ENCODE data around the gene SLC9A7.
A peak's percentile ranks its signal among the peaks of the same experiment; 100 is the strongest.

The SLC9A7 gene

GRCh38 chrX:46567388-46567787, 191.5 kb downstream of the SLC9A7 start (continued):
- TF ChIP-seq, protein P1, sequence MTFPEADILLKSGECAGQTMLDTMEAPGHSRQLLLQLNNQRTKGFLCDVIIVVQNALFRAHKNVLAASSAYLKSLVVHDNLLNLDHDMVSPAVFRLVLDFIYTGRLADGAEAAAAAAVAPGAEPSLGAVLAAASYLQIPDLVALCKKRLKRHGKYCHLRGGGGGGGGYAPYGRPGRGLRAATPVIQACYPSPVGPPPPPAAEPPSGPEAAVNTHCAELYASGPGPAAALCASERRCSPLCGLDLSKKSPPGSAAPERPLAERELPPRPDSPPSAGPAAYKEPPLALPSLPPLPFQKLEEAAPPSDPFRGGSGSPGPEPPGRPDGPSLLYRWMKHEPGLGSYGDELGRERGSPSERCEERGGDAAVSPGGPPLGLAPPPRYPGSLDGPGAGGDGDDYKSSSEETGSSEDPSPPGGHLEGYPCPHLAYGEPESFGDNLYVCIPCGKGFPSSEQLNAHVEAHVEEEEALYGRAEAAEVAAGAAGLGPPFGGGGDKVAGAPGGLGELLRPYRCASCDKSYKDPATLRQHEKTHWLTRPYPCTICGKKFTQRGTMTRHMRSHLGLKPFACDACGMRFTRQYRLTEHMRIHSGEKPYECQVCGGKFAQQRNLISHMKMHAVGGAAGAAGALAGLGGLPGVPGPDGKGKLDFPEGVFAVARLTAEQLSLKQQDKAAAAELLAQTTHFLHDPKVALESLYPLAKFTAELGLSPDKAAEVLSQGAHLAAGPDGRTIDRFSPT (tag by site-specific recombination; IDR thresholded peaks at IDR 0.05) = no peak
- no peak for TF ChIP-seq ZNF704 (tag by site-specific recombination; IDR thresholded peaks at IDR 0.05)
- no peak for TF ChIP-seq ZIC2 (tag by site-specific recombination; IDR thresholded peaks at IDR 0.05)
- TF ChIP-seq ZNF449 (tag by site-specific recombination; IDR thresholded peaks at IDR 0.05) = no peak
- TF ChIP-seq ZNF792 (tag by site-specific recombination; IDR thresholded peaks at IDR 0.05) = no peak
- no peak for TF ChIP-seq ZNF530 (tag by site-specific recombination; IDR thresholded peaks at IDR 0.05; ENCODE audit: low read depth)
- TF ChIP-seq, protein P2, sequence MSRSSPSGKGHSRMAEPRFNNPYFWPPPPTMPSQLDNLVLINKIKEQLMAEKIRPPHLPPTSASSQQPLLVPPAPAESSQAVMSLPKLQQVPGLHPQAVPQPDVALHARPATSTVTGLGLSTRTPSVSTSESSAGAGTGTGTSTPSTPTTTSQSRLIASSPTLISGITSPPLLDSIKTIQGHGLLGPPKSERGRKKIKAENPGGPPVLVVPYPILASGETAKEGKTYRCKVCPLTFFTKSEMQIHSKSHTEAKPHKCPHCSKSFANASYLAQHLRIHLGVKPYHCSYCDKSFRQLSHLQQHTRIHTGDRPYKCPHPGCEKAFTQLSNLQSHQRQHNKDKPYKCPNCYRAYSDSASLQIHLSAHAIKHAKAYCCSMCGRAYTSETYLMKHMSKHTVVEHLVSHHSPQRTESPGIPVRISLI (tag by site-specific recombination; IDR thresholded peaks at IDR 0.05) = no peak
- TF ChIP-seq ZNF174 (tag by site-specific recombination; IDR thresholded peaks at IDR 0.05) = no peak
- TF ChIP-seq HOXD13 (CRISPR knock-in tag; IDR thresholded peaks at IDR 0.05; ENCODE audit: borderline replicate concordance) = no peak
- no peak for TF ChIP-seq CTCF (tag by site-specific recombination; IDR thresholded peaks at IDR 0.05)

- no peaks in the 10 kb centered on the region for H3K36me3 ChIP-seq (ENCODE audit: control insufficient read depth in 2 of 2, insufficient read depth in 1 of 2, low read length in 2 of 2)
- TF ChIP-seq ZNF391 (tag by site-specific recombination; IDR thresholded peaks at IDR 0.05; ENCODE audit: borderline replicate concordance, low read depth) (no peak), INSM2 (tag by site-specific recombination; IDR thresholded peaks at IDR 0.05) (no peak), ZNF335 (tag by site-specific recombination; conservative IDR thresholded peaks at IDR 0.05) (0 out of 2 replicates have a peak, but pooled peaks have one; percentile 20), ZNF221 (tag by site-specific recombination; IDR thresholded peaks at IDR 0.05; ENCODE audit: borderline replicate concordance) (no peak), ZNF416 (tag by site-specific recombination; IDR thresholded peaks at IDR 0.05) (no peak), ZNF837 (tag by site-specific recombination; IDR thresholded peaks at IDR 0.05) (no peak), ZNF473 (tag by site-specific recombination; IDR thresholded peaks at IDR 0.05) (no peak)
- no peaks in the 10 kb centered on the region for H3K9me3 ChIP-seq (ENCODE audit: control insufficient read depth, insufficient read depth, low read depth, low read length)
- H3K4me1 ChIP-seq (ENCODE audit: control insufficient read depth, insufficient read depth, low read length) = no peaks in the 10 kb centered on the region
- CTCF ChIA-PET = interaction anchor here (0.9 kb wide), 1 partner anchor 11 kb away, joined by 5 read pairs; no protein-coding TSS in a partner anchor
- no peak overlapping the region for H3K4me3 ChIP-seq (ENCODE audit: low read depth, low read length)
- H3K27ac ChIP-seq (ENCODE audit: extremely low read depth, low read depth, low read length) = no peak overlapping the region
- POLR2A ChIA-PET = interaction anchor here (1.6 kb wide), 1 partner anchor 11 kb away, joined by 4 read pairs; no protein-coding TSS in a partner anchor
These were observed 196.9 kb downstream of the SLC9A7 start for GRCh38 chrX:46561824-46562657.
